Measurements from ENCODE around the gene NEK5. TPM values are rescaled to one million over a fixed set of nuclear protein-coding genes. Genes with fewer than 3 reads are reported as not detected.

Gene NEK5
- total RNA-seq, 1 experiment from 2014 or later, result not detected

DNA sequence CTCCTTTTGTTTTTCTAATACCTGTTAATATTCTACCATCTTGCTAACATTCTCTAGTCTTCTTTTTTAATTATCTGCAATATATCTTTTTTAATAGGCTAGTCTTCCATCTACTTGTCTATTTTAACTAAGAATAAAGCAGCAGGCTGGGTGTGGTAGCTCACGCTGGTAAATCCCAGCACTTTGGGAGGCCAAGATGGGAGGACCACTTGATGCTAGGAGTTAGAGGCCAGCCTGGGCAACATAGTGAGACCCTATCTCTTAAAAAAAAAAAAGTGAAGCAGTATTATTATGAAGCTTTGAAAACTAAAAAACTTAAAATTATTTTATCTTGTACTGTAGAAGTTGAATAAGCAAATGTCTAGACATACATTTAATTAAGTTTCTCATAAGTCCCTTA lies 101.0 kb downstream of the NEK5 start:
- Histone ChIP-seq H3F3A (ENCODE audit: insufficient read depth, low read depth) (no peaks in the 10 kb centered on the region), H3K9me3 (ENCODE audit: insufficient read depth, low read depth) (peaks cover 11% of the 10 kb centered on the region; the same call in 1 of the 2 replicates), H3K4me1 (replicated peaks; ENCODE audit: insufficient read depth) (no peaks in the 10 kb centered on the region), H3K9me2 (ENCODE audit: insufficient read depth) (no peaks in the 10 kb centered on the region), H4K20me1 (ENCODE audit: insufficient read depth) (no peaks in the 10 kb centered on the region), H3K79me2 (ENCODE audit: low read depth) (peaks cover 3% of the 10 kb centered on the region; the same call in 1 of the 2 replicates), H3K4me2 (no peak overlapping the region), H3K27ac (no peak overlapping the region), H3K27me3 (ENCODE audit: insufficient read depth, low read depth) (no peaks in the 10 kb centered on the region), H3K36me3 (ENCODE audit: low read depth) (peaks cover 49% of the 10 kb centered on the region), H2AFZ (no peak overlapping the region), H3K4me3 (no peak overlapping the region)
- no TSS peak for BruUV-seq (replicated peaks)
- ChIA-PET CTCF (no interaction called here), POLR2A (ENCODE audit: unreplicated experiment) (interaction anchor here (0.6 kb wide), 1 partner anchor 94 kb away, joined by 3 read pairs; no protein-coding TSS in a partner anchor)
- no peak for DNase-seq
- intact Hi-C loops (cut with micrococcal nuclease; ENCODE audit: unreplicated experiment), result no loop called here
- TF ChIP-seq EZH2 (IDR thresholded peaks at IDR 0.05; ENCODE audit: low read depth) (no peak), CTCF (conservative IDR thresholded peaks at IDR 0.05) (no peak)

GRCh38 chr13:52026246-52026626 lies 102.6 kb downstream of the NEK5 start:
- Histone ChIP-seq H3K4me1 (replicated peaks; ENCODE audit: insufficient read depth) (no peaks in the 10 kb centered on the region), H3K27ac (no peak overlapping the region), H3K79me2 (ENCODE audit: low read depth) (peaks cover 3% of the 10 kb centered on the region; the same call in 1 of the 2 replicates), H3K9me2 (ENCODE audit: insufficient read depth) (no peaks in the 10 kb centered on the region), H3K27me3 (ENCODE audit: insufficient read depth, low read depth) (no peaks in the 10 kb centered on the region), H4K20me1 (ENCODE audit: insufficient read depth) (no peaks in the 10 kb centered on the region), H3F3A (ENCODE audit: insufficient read depth, low read depth) (no peaks in the 10 kb centered on the region), H3K9me3 (ENCODE audit: insufficient read depth, low read depth) (peaks cover 11% of the 10 kb centered on the region; the same call in 1 of the 2 replicates), H3K36me3 (ENCODE audit: low read depth) (peaks cover 49% of the 10 kb centered on the region), H3K4me3 (no peak overlapping the region), H3K4me2 (no peak overlapping the region), H2AFZ (no peak overlapping the region)
- CTCF ChIA-PET, result no interaction called here
- DNase-seq, result no peak
- POLR2A ChIA-PET (ENCODE audit: unreplicated experiment), result no interaction called here
- no TSS peak for BruUV-seq (replicated peaks)
- TF ChIP-seq CTCF (conservative IDR thresholded peaks at IDR 0.05) (no peak), EZH2 (IDR thresholded peaks at IDR 0.05; ENCODE audit: low read depth) (no peak)
- intact Hi-C loops (cut with micrococcal nuclease; ENCODE audit: unreplicated experiment), result no loop called here

DNA sequence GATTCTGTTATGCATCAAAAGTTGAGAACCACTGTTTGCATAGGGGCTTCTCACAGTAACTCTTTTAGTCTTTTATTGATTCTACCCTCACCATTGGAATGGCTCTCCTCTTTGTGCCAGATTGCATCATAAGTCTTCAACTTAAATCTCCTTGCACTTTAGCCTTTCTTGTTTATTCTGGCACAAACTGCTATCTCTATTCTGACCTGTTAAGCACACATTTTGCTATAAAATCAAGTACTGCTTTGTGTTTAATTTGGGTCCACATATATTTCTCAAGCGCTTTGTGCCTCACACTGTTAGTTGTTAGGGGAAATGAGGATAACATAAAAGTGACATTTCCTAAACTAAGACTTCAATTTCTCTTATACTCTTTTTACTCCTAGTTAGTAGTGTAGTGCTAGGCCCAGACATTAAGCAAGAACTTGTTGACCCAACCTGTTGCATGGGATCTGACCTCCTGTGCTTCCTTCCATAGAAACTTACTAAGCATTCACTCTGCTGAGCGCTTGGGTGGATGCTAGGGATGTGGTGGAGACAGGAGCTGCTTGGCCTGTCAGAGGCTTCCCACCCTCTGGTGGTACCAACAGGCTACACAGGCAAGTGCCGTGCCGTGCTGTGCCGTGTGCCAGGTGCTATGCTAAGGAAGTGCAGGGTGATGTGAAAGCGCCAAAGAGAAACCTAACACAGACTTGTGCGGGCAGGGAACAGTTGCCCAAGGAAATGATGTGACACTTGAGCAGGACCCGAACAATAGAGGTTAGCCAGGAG lies 103.2 kb downstream of the NEK5 start:
- H3K36me3 ChIP-seq (ENCODE audit: low read depth), result peaks cover 49% of the 10 kb centered on the region
- H3K9me3 ChIP-seq (ENCODE audit: insufficient read depth, low read depth), result peaks cover 11% of the 10 kb centered on the region; the same call in 1 of the 2 replicates
- H2AFZ ChIP-seq, result no peak overlapping the region
- no TSS peak for BruUV-seq (replicated peaks)
- no peak overlapping the region for H3K4me2 ChIP-seq
- H3K27me3 ChIP-seq (ENCODE audit: insufficient read depth, low read depth), result no peaks in the 10 kb centered on the region
- H3K4me3 ChIP-seq, result no peak overlapping the region
- no peak for DNase-seq
- no peak overlapping the region for H3K27ac ChIP-seq
- ChIA-PET CTCF (no interaction called here), POLR2A (ENCODE audit: unreplicated experiment) (no interaction called here)
- no peaks in the 10 kb centered on the region for H3F3A ChIP-seq (ENCODE audit: insufficient read depth, low read depth)
- intact Hi-C loops (cut with micrococcal nuclease; ENCODE audit: unreplicated experiment), result no loop called here
- H3K79me2 ChIP-seq (ENCODE audit: low read depth), result peaks cover 3% of the 10 kb centered on the region; the same call in 1 of the 2 replicates
- TF ChIP-seq CTCF (conservative IDR thresholded peaks at IDR 0.05) (no peak), EZH2 (IDR thresholded peaks at IDR 0.05; ENCODE audit: low read depth) (no peak)
- H3K9me2 ChIP-seq (ENCODE audit: insufficient read depth), result no peaks in the 10 kb centered on the region
- no peaks in the 10 kb centered on the region for H3K4me1 ChIP-seq (replicated peaks; ENCODE audit: insufficient read depth)
- H4K20me1 ChIP-seq (ENCODE audit: insufficient read depth), result no peaks in the 10 kb centered on the region
